Esophagus muscularis mucosa (tissue), 3 donors: ENCODE results near the gene CDKN2C.

Experiments
- POLR2A ChIP-seq: fragments of 450-650 bp; IDR thresholded peaks from one replicate; pipeline ENCODE4 v1.6.1; 2017; ENCODE audit warnings: antibody characterized with exemption, moderate library complexity, mild to moderate bottlenecking, low read depth
- TF ChIP-seq, protein P1 (sequence below), 3 experiments: fragments of 200-600 bp in 2 of 3; fragments of 450-650 bp in 1 of 3; sonication (generic) in 2 of 3; IDR thresholded peaks; one replicate each; pipeline ENCODE4 v1.5.1; 2017 to 2019; ENCODE audit warnings: antibody characterized with exemption in 3 of 3, mild to moderate bottlenecking in 2 of 3, moderate library complexity in 1 of 3

DNA sequence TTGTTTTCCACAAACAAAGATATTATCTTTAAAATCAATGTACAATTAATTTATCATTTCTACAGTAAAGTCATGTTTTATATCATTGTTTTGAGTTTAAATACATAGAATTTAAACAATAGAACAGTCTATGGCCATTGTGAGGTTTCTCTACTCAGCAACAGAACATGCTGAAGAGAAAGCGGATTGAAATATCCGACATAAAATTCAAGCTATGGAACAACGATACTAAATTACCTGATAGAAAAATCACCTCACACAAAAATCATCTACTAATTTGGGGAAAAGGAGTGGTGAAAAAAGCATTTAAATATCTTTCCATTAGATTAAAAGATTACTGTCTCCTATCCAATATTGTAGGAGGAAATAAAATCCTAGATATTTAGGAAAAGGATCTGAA is 12.6 kb downstream of the CDKN2C start:
- TF ChIP-seq, protein P1, sequence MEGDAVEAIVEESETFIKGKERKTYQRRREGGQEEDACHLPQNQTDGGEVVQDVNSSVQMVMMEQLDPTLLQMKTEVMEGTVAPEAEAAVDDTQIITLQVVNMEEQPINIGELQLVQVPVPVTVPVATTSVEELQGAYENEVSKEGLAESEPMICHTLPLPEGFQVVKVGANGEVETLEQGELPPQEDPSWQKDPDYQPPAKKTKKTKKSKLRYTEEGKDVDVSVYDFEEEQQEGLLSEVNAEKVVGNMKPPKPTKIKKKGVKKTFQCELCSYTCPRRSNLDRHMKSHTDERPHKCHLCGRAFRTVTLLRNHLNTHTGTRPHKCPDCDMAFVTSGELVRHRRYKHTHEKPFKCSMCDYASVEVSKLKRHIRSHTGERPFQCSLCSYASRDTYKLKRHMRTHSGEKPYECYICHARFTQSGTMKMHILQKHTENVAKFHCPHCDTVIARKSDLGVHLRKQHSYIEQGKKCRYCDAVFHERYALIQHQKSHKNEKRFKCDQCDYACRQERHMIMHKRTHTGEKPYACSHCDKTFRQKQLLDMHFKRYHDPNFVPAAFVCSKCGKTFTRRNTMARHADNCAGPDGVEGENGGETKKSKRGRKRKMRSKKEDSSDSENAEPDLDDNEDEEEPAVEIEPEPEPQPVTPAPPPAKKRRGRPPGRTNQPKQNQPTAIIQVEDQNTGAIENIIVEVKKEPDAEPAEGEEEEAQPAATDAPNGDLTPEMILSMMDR (IDR thresholded peaks at IDR 0.05) = no peak
- no peak for TF ChIP-seq POLR2A
